Neural cell (in vitro differentiated cells): Measurements from ENCODE around the gene SIVA1. TPM values are rescaled to one million over a fixed set of nuclear protein-coding genes. Genes with fewer than 3 reads are reported as not detected.
A peak's percentile ranks its signal among the peaks of the same experiment; 100 is the strongest.

ENCODE experiments used
- H2AFZ ChIP-seq: fragments of 200-600, 300-800 bp; sonication (generic), shearing (Covaris generic); 2 replicates; pipeline ENCODE4 v1.6.0; 2014; ENCODE audit warnings: low read depth, mild to moderate bottlenecking, antibody characterized with exemption, low read length, moderate library complexity
- H3F3A ChIP-seq: fragments of 200-600 bp; shearing (Covaris generic); 2 replicates; pipeline ENCODE4 v1.6.1; 2016; ENCODE audit warnings: mild to moderate bottlenecking, moderate library complexity, mixed read lengths, antibody characterized with exemption, low read length; ENCODE audit not compliant: insufficient read depth, poor library complexity, severe bottlenecking
- H3K27ac ChIP-seq: fragments of 200-600, 300-800 bp; sonication (generic), shearing (Covaris generic); 2 replicates; pipeline ENCODE4 v1.5.1; 2014; ENCODE audit warnings: mild to moderate bottlenecking, low read length, moderate library complexity
- H3K27me3 ChIP-seq: fragments of 300-800, 200-600 bp; sonication (generic), shearing (Covaris generic); 2 replicates; pipeline ENCODE4 v1.6.0; 2014; ENCODE audit warnings: mild to moderate bottlenecking, low read depth, low read length, moderate library complexity; ENCODE audit not compliant: insufficient read depth
- H3K36me3 ChIP-seq: fragments of 300-800, 200-600 bp; sonication (generic), shearing (Covaris generic); 2 replicates; pipeline ENCODE4 v1.5.1; 2014; ENCODE audit warnings: mild to moderate bottlenecking, antibody characterized with exemption, low read length, moderate library complexity; ENCODE audit not compliant: insufficient read depth
- H3K4me2 ChIP-seq: fragments of 300-800, 200-600 bp; sonication (generic), shearing (Covaris generic); 2 replicates; pipeline ENCODE4 v1.6.0; 2014; ENCODE audit warnings: mild to moderate bottlenecking, low read length
- H3K4me3 ChIP-seq: fragments of 300-800, 200-600 bp; sonication (generic), shearing (Covaris generic); 2 replicates; pipeline ENCODE4 v1.5.1; 2014; ENCODE audit warnings: mild to moderate bottlenecking, low read length, moderate library complexity
- H3K79me2 ChIP-seq: fragments of 200-600 bp; shearing (Covaris generic); replicated peaks from 2 replicates; pipeline ENCODE4 v1.6.0; 2014; ENCODE audit warnings: mild to moderate bottlenecking, low read length, moderate library complexity; ENCODE audit not compliant: insufficient read depth
- H3K9ac ChIP-seq: fragments of 300-800, 200-600 bp; sonication (generic), shearing (Covaris generic); 2 replicates; pipeline ENCODE4 v1.6.1; 2016; ENCODE audit warnings: mild to moderate bottlenecking, low read length, mixed read lengths
- H3K9me2 ChIP-seq: fragments of 200-600 bp; shearing (Covaris generic); 2 replicates; pipeline ENCODE4 v1.6.1; 2016; ENCODE audit warnings: mild to moderate bottlenecking, low read length, mixed read lengths; ENCODE audit not compliant: insufficient read depth
- H3K9me3 ChIP-seq: fragments of 200-600, 300-800 bp; sonication (generic), shearing (Covaris generic); 2 replicates; pipeline ENCODE4 v1.6.1; 2016; ENCODE audit warnings: mild to moderate bottlenecking, mixed run types, low read length, moderate library complexity, mixed read lengths
- H4K20me1 ChIP-seq: fragments of 200-600 bp; shearing (Covaris generic); 2 replicates; pipeline ENCODE4 v1.6.1; 2016; ENCODE audit warnings: mild to moderate bottlenecking, mixed run types; ENCODE audit not compliant: insufficient read depth
- EP300 ChIP-seq: fragments of 450-650 bp; conservative IDR thresholded peaks from 2 replicates; pipeline ENCODE4 v1.6.1; 2014; ENCODE audit warnings: antibody characterized with exemption, mild to moderate bottlenecking, moderate library complexity; ENCODE audit not compliant: poor library complexity, severe bottlenecking
- EZH2 ChIP-seq: fragments of 200-600, 300-800 bp; shearing (Covaris generic), sonication (generic); IDR thresholded peaks from 2 replicates; pipeline ENCODE4 v1.6.1; 2014; ENCODE audit warnings: antibody characterized with exemption, low read length, borderline replicate concordance, mild to moderate bottlenecking; ENCODE audit not compliant: insufficient read depth, poor library complexity, severe bottlenecking
- MXI1 ChIP-seq: fragments of 450-650 bp; conservative IDR thresholded peaks from 2 replicates; pipeline ENCODE4 v1.6.1; 2014; ENCODE audit warnings: antibody characterized with exemption, mild to moderate bottlenecking; ENCODE audit not compliant: poor library complexity, severe bottlenecking
- POLR2AphosphoS5 ChIP-seq: IDR thresholded peaks from 2 replicates; pipeline ENCODE4 v1.6.1; 2012
- RAD21 ChIP-seq: fragments of 450-650 bp; conservative IDR thresholded peaks from 2 replicates; pipeline ENCODE4 v1.6.1; 2014; ENCODE audit warnings: antibody characterized with exemption, mild to moderate bottlenecking, moderate library complexity
- SMC3 ChIP-seq: fragments of 450-650 bp; conservative IDR thresholded peaks from 2 replicates; pipeline ENCODE4 v1.6.1; 2014; ENCODE audit warnings: antibody characterized with exemption, mild to moderate bottlenecking, moderate library complexity; ENCODE audit not compliant: poor library complexity
- TAF1 ChIP-seq: IDR thresholded peaks from 2 replicates; pipeline ENCODE4 v1.6.1; 2012; ENCODE audit warnings: low read depth
- polyA plus RNA-seq: library from polyadenylated mRNA; depleted of rRNA; stranded (reverse); fragments of >200 nt; gene quantifications from 2 replicates; pipeline ENCODE4 v1.2.3, GENCODE V29; 2014
- TF ChIP-seq, protein P1 (sequence below): fragments of 450-650 bp; IDR thresholded peaks from 2 replicates; pipeline ENCODE4 v1.5.1; 2014; ENCODE audit warnings: antibody characterized with exemption, mild to moderate bottlenecking, moderate library complexity; ENCODE audit not compliant: poor library complexity, severe bottlenecking
- TF ChIP-seq, protein P2 (sequence below): IDR thresholded peaks from 2 replicates; pipeline ENCODE4 v1.6.1; 2012; ENCODE audit warnings: borderline replicate concordance

SIVA1 gene
- polyA plus RNA-seq, 1 donor from 2014 or later: 180 TPM

DNA sequence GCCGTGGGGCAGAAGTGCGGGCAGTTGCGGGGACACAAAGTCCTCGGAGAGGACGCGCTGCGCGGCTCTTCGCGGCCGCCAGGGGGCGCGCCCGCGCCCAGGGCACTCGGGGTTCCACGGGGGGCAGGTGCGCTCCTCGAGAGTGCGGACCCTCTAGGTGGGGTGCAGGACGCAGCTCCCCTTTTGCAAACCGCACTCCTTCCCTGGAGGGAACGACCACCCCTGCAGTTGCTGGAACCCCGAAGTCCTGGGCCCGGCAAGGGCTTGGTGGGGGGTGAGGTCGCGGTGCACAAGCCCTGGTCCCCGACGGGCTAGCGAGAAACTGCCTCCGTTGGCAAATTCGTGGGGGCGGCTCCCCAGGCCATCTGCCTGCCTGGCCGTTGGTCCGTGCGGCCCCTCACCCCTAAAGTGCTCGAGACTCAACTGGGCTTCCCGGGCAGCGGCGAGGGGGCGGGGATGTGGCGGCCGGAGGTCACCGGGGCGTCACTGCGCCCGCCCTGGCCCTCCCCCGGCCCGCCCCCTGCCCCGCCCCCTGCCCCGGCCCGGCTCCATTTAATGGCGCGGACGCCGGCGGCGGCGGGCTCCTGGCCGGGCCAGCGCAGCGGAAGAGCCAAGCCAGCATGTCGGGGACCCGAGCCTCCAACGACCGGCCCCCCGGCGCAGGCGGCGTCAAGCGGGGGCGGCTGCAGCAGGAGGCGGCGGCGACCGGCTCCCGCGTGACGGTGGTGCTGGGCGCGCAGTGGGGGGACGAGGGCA, 29.1 kb upstream of the SIVA1 start, which contains the start of gene ADSS1:
TSS of gene ADSS1 (plus strand) at position 579 of the 756 bp plus-strand sequence. CDS start at position 621, 42 bp downstream.
- Histone ChIP-seq H3K9me2 (no peaks in the 10 kb centered on the region), H2AFZ (no peak within 1 kb of the TSS), H3K79me2 (no peaks in the 10 kb centered on the region), H3K9ac (peak within 1 kb of the TSS; percentile 23), H3K4me2 (no peak within 1 kb of the TSS), H3K27ac (no peak within 1 kb of the TSS), H3K9me3 (no peaks in the 10 kb centered on the region), H3K27me3 (peaks cover 4% of the 10 kb centered on the region), H3K4me3 (peak within 1 kb of the TSS; percentile 57), H3F3A (no peaks in the 10 kb centered on the region), H4K20me1 (no peaks in the 10 kb centered on the region), H3K36me3 (no peaks in the 10 kb centered on the region)
- TF ChIP-seq, protein P1, sequence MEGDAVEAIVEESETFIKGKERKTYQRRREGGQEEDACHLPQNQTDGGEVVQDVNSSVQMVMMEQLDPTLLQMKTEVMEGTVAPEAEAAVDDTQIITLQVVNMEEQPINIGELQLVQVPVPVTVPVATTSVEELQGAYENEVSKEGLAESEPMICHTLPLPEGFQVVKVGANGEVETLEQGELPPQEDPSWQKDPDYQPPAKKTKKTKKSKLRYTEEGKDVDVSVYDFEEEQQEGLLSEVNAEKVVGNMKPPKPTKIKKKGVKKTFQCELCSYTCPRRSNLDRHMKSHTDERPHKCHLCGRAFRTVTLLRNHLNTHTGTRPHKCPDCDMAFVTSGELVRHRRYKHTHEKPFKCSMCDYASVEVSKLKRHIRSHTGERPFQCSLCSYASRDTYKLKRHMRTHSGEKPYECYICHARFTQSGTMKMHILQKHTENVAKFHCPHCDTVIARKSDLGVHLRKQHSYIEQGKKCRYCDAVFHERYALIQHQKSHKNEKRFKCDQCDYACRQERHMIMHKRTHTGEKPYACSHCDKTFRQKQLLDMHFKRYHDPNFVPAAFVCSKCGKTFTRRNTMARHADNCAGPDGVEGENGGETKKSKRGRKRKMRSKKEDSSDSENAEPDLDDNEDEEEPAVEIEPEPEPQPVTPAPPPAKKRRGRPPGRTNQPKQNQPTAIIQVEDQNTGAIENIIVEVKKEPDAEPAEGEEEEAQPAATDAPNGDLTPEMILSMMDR: peak; percentile 56
- no peak for TF ChIP-seq MXI1

DNA sequence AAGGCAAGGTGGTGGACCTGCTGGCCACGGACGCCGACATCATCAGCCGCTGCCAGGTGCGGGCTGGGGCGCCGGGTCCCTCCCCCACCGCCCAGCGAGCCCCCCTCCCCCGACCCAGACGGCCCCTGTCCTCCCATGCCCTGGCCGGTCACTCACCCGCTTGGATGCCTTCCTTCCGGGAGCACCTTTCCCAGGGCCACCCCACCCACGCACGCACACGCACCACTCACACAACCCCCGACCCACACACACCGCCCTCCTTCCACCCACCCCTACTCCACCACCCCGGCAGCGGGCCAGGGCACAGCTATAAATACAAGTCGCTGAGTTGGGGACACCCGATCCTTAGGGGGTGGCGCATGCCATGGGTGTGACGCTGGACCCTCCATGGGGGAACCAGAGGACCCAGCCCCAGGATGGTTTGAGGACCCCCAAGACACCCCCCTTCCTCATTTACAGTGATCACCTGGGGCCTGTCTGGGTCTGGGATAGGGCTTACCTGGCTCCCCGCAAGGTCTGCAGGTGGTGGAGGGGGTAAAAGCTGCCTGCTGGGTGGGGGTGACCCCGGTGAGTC, 28.5 kb upstream of the SIVA1 start:
- H3K27me3 ChIP-seq: peaks cover 4% of the 10 kb centered on the region
- TF ChIP-seq EP300: no peak
- peak overlapping the region; percentile 55 for H3K4me3 ChIP-seq
- no peak overlapping the region for H3K4me2 ChIP-seq
- no peaks in the 10 kb centered on the region for H3F3A ChIP-seq
- H3K79me2 ChIP-seq: no peaks in the 10 kb centered on the region
- no peaks in the 10 kb centered on the region for H3K9me2 ChIP-seq
- no peaks in the 10 kb centered on the region for H3K36me3 ChIP-seq
- no peak overlapping the region for H3K27ac ChIP-seq
- H2AFZ ChIP-seq: no peak overlapping the region
- H3K9ac ChIP-seq: peak overlapping the region; percentile 23
- no peaks in the 10 kb centered on the region for H3K9me3 ChIP-seq
- H4K20me1 ChIP-seq: no peaks in the 10 kb centered on the region

DNA sequence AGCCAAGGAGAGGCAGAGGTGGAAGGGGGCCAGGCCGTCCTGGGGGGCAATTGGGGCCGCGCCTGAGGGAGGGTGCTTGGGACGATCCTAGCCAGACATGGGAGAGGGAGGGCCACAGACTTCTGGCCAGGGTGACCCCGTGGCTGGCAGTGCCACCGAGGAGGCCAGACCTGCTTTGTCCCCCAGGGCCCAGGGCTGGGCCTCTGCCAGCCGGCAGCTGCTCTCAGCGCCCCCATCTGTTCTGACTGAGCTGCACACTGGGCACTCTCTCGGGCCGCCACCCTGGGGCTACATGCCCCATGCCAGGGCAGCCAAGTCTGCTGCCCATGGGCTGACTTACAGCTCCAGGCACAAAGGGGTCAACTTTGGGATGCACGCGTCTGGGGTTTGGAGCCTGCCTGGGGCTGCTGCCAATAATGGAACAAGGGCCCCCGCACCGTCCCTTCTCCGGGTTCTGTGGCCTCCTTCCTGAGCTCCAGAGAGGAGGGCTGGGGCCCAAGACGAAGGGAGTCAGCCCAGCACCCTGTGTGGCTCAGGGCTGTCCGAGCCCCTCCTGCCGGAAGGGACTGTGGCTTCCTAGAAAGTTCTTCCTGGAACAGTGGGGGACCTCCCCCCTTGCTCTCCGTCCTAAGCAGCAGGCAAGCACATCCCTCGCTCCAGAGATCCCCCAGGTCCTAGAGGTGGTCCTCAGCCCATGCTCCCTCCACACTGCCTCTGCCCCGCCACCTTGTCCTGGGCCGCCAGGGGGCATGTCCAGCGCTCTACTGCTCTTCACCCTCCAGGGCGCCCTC, 27.8 kb upstream of the SIVA1 start:
- Histone ChIP-seq H3K36me3 (no peaks in the 10 kb centered on the region), H3K4me3 (no peak overlapping the region), H3F3A (no peaks in the 10 kb centered on the region), H3K9ac (no peak overlapping the region), H2AFZ (no peak overlapping the region), H3K9me3 (no peaks in the 10 kb centered on the region), H3K27ac (no peak overlapping the region), H3K27me3 (peaks cover 4% of the 10 kb centered on the region), H3K9me2 (no peaks in the 10 kb centered on the region), H3K79me2 (no peaks in the 10 kb centered on the region), H3K4me2 (no peak overlapping the region), H4K20me1 (no peaks in the 10 kb centered on the region)
- no peak for TF ChIP-seq MXI1
- TF ChIP-seq SMC3: no peak
- TF ChIP-seq POLR2AphosphoS5: no peak
- TF ChIP-seq TAF1: no peak
- TF ChIP-seq, protein P2, sequence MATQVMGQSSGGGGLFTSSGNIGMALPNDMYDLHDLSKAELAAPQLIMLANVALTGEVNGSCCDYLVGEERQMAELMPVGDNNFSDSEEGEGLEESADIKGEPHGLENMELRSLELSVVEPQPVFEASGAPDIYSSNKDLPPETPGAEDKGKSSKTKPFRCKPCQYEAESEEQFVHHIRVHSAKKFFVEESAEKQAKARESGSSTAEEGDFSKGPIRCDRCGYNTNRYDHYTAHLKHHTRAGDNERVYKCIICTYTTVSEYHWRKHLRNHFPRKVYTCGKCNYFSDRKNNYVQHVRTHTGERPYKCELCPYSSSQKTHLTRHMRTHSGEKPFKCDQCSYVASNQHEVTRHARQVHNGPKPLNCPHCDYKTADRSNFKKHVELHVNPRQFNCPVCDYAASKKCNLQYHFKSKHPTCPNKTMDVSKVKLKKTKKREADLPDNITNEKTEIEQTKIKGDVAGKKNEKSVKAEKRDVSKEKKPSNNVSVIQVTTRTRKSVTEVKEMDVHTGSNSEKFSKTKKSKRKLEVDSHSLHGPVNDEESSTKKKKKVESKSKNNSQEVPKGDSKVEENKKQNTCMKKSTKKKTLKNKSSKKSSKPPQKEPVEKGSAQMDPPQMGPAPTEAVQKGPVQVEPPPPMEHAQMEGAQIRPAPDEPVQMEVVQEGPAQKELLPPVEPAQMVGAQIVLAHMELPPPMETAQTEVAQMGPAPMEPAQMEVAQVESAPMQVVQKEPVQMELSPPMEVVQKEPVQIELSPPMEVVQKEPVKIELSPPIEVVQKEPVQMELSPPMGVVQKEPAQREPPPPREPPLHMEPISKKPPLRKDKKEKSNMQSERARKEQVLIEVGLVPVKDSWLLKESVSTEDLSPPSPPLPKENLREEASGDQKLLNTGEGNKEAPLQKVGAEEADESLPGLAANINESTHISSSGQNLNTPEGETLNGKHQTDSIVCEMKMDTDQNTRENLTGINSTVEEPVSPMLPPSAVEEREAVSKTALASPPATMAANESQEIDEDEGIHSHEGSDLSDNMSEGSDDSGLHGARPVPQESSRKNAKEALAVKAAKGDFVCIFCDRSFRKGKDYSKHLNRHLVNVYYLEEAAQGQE: no peak
- TF ChIP-seq EZH2: no peak
- TF ChIP-seq EP300: no peak
- TF ChIP-seq, protein P1: no peak
- TF ChIP-seq RAD21: no peak
